ENCODE results near the gene SEZ6. TPM values are rescaled to one million over a fixed set of nuclear protein-coding genes. Genes with fewer than 3 reads are reported as not detected.

The SEZ6 gene
- total RNA-seq, 3 donors from 2014 or later, result not detected

DNA sequence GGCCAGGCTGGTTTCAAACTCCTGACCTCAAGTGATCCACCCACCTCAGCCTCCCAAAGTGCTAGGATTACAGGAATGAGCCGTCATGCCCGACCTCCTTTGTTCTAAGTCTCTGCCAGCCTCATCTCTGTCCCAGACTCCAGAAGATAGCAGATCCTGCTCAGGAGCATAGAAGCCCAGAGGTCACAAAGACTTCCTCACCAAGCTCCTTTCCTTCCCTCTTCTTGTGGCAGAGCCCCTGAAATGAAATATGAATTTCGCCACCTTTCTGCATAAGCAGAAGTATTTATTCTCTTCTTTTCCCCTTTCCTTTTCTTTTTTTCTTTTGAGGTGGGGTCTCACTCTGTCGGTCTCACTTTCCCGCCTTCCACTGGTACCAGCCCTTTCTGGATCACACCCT is 25.7 kb upstream of the SEZ6 start:
- H3K27me3 ChIP-seq, result peaks cover 0 to 14% of the 10 kb centered on the region in 2 donors
- no peak overlapping the region for H3K27ac ChIP-seq
- no peaks in the 10 kb centered on the region for H3K4me1 ChIP-seq
- H3K9me3 ChIP-seq, result peaks cover 4 to 14% of the 10 kb centered on the region in 2 donors
- H3K36me3 ChIP-seq, result no peaks in the 10 kb centered on the region
- intact Hi-C loops (cut with DNase I; ENCODE audit: low total_unique reads), result no loop called here
- DNase-seq (ENCODE audit: low spot score in 2 of 2), result no peak
- no peak overlapping the region for H3K4me3 ChIP-seq
- no peak for TF ChIP-seq POLR2A (IDR thresholded peaks at IDR 0.05)
- TF ChIP-seq, protein P1, sequence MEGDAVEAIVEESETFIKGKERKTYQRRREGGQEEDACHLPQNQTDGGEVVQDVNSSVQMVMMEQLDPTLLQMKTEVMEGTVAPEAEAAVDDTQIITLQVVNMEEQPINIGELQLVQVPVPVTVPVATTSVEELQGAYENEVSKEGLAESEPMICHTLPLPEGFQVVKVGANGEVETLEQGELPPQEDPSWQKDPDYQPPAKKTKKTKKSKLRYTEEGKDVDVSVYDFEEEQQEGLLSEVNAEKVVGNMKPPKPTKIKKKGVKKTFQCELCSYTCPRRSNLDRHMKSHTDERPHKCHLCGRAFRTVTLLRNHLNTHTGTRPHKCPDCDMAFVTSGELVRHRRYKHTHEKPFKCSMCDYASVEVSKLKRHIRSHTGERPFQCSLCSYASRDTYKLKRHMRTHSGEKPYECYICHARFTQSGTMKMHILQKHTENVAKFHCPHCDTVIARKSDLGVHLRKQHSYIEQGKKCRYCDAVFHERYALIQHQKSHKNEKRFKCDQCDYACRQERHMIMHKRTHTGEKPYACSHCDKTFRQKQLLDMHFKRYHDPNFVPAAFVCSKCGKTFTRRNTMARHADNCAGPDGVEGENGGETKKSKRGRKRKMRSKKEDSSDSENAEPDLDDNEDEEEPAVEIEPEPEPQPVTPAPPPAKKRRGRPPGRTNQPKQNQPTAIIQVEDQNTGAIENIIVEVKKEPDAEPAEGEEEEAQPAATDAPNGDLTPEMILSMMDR (IDR thresholded peaks at IDR 0.05), result no peak
- TF ChIP-seq POLR2AphosphoS5 (IDR thresholded peaks at IDR 0.05), result no peak

DNA sequence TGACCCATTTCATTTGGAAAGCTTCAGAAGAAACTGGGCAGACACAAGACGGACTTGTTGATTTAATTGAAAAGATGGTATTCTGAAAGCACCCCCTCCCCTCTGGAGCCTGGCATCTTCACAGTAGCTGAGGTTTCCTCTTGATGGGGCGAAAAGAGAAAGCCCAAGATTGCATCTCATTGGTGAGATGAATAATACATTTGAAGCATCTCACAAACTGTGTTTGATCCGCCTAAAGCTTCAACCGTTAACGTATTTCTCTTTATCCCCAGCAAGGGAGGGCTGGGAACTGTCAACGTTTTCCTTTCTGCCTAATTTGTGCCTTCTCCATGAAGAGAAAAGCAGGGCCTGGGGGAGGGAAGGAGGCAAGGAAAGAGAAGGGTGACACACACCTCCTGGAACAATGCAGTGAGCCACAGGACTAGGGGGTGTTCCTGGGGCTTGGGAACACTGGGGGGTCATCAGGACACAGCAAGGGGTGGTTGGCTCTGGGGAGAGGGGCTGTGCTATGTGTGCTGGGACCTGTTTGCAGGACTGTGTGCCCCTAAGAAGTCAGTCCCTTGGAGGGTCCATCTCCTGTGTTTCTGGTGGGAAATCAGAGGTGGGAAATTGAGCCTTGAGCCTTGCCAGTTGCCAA is 18.6 kb upstream of the SEZ6 start:
- no peak overlapping the region for H3K27ac ChIP-seq
- H3K27me3 ChIP-seq, result peaks cover 2 to 30% of the 10 kb centered on the region in 2 donors
- no peak overlapping the region for H3K4me3 ChIP-seq
- intact Hi-C loops (cut with DNase I; ENCODE audit: low total_unique reads), result no loop called here
- no peaks in the 10 kb centered on the region for H3K4me1 ChIP-seq
- H3K9me3 ChIP-seq, result no peaks in the 10 kb centered on the region
- no peak for TF ChIP-seq POLR2A (IDR thresholded peaks at IDR 0.05)
- TF ChIP-seq POLR2AphosphoS5 (IDR thresholded peaks at IDR 0.05), result no peak
- TF ChIP-seq, protein P1 (IDR thresholded peaks at IDR 0.05), result no peak
- H3K36me3 ChIP-seq, result no peaks in the 10 kb centered on the region
- DNase-seq (ENCODE audit: low spot score in 2 of 2), result no peak

DNA sequence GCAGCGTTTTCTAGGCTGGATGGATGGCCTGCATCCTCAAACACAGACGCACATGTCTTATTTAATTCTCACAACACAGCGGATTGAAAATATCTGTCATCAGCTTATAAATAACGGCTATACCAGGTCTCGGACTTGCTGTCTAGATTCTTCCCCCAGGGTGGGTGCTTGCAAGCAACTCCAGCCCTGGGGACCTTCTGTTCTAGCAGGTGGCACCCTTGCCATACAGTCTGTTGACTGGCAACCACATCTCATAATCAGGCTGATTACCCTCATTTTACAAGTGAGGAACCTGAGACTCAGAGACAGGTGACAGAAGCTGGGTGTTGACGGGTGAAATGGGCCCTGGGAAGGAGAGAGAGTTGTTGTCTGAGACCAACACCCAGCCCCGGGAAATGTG is 16.2 kb upstream of the SEZ6 start:
- DNase-seq (ENCODE audit: low spot score in 2 of 2), result no peak
- Histone ChIP-seq H3K4me1 (no peaks in the 10 kb centered on the region), H3K27ac (no peak overlapping the region), H3K36me3 (no peaks in the 10 kb centered on the region), H3K27me3 (peaks cover 2 to 37% of the 10 kb centered on the region in 2 donors), H3K4me3 (no peak overlapping the region), H3K9me3 (no peaks in the 10 kb centered on the region)
- TF ChIP-seq POLR2AphosphoS5 (IDR thresholded peaks at IDR 0.05) (no peak), POLR2A (IDR thresholded peaks at IDR 0.05) (no peak)
- TF ChIP-seq, protein P1 (IDR thresholded peaks at IDR 0.05), result no peak
- intact Hi-C loops (cut with DNase I; ENCODE audit: low total_unique reads), result no loop called here

DNA sequence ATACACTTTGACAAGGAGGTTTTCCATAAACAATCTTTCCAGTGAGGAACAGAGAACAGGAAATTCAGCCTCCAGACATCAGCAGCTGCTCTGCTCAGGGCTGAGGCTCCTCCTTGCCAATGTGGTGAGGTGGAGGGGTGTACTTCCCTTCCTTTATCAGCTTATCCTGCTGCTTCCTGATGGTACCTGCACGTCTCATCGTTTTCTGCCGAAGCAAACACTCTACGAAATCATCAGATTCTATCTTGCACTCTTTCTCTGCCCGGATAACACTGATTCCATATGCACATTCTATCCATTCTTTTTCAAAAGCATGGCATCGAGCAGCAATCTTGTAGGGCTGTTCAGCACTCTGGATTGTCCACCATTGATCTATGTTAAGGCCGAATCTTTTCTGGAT is 15.4 kb upstream of the SEZ6 start:
- Histone ChIP-seq H3K4me1 (no peaks in the 10 kb centered on the region), H3K9me3 (no peaks in the 10 kb centered on the region), H3K27ac (no peak overlapping the region), H3K4me3 (no peak overlapping the region), H3K36me3 (no peaks in the 10 kb centered on the region), H3K27me3 (peaks cover 2 to 34% of the 10 kb centered on the region in 2 donors)
- TF ChIP-seq POLR2AphosphoS5 (IDR thresholded peaks at IDR 0.05) (no peak), POLR2A (IDR thresholded peaks at IDR 0.05) (no peak)
- TF ChIP-seq, protein P1 (IDR thresholded peaks at IDR 0.05), result no peak
- no peak for DNase-seq (ENCODE audit: low spot score in 2 of 2)
- intact Hi-C loops (cut with DNase I; ENCODE audit: low total_unique reads), result no loop called here

DNA sequence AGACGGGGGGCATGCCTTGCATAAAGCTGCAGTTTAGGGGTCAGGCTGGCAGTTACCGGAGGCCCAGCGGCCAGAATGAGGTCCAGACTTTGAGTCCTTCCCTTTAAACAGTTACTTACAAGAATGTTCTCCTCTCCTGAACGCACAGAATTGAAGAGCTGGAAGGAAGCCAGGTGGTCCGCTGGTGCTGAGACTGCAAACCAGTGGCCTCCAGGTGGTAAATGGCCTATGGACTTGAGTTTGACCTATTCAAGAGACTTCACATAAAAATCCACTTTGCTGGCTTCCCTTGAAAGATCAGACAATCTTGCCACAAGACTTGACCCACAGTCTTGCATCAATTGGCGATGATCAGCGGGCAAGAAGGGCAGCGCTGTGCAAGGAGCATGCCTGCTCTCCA is 14.7 kb upstream of the SEZ6 start:
- H3K4me3 ChIP-seq, result no peak overlapping the region
- no peak overlapping the region for H3K27ac ChIP-seq
- H3K36me3 ChIP-seq, result no peaks in the 10 kb centered on the region
- no peaks in the 10 kb centered on the region for H3K4me1 ChIP-seq
- H3K9me3 ChIP-seq, result no peaks in the 10 kb centered on the region
- TF ChIP-seq POLR2A (IDR thresholded peaks at IDR 0.05) (no peak), POLR2AphosphoS5 (IDR thresholded peaks at IDR 0.05) (no peak)
- TF ChIP-seq, protein P1 (IDR thresholded peaks at IDR 0.05), result no peak
- DNase-seq (ENCODE audit: low spot score in 2 of 2), result no peak
- intact Hi-C loops (cut with DNase I; ENCODE audit: low total_unique reads), result no loop called here
- H3K27me3 ChIP-seq, result peaks cover 2 to 28% of the 10 kb centered on the region in 2 donors

Measured in breast epithelium (tissue), 4 donors.